HK-2 (cell line): Measurements from ENCODE around the gene CRYBG1.
"Not testable (repeated sequence)": the region's sequence is repeated elsewhere in the genome, so short reads cannot be mapped to it uniquely, and the experiment has no call there.

Experiments
- DNase-seq: peaks from one replicate; pipeline ENCODE4 v3.0.0-alpha.2; 2018; ENCODE audit not compliant: unreplicated experiment

Gene CRYBG1

DNA sequence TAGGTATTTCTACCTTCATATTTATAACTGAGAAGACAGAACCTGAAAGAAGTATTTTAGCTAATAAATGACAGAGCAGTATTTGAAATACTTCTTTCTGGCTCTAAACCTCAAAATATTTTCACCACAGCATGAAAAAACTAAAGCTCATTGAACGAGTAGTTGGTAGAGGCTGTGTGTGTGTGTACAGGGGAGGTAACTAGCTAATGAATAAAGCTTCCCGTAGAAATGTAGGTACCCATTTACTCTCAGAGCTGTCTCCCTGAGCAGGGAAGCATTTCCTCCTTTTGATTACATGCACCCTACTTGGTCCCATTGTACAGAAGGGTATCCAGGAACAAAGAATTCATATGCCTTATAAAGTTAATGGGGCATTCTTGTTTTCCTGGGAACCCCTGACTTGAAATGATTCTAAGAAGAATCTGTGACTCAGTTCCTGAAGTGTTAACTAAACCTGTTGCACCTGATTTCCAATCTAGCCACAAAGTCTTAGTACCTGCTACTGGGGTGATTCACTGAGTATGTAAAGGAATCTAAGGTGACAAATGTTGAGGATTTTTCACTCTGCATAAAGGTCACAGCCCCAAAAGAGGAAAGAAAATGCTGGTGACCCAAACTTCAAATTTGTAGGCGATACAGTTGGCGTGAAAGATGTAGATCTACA is 12.5 kb downstream of the CRYBG1 start:
- DNase-seq: no peak

- DNase-seq: no peak
Observed at GRCh38 chr6:106373502-106374239, 13.2 kb downstream of the CRYBG1 start.

DNA sequence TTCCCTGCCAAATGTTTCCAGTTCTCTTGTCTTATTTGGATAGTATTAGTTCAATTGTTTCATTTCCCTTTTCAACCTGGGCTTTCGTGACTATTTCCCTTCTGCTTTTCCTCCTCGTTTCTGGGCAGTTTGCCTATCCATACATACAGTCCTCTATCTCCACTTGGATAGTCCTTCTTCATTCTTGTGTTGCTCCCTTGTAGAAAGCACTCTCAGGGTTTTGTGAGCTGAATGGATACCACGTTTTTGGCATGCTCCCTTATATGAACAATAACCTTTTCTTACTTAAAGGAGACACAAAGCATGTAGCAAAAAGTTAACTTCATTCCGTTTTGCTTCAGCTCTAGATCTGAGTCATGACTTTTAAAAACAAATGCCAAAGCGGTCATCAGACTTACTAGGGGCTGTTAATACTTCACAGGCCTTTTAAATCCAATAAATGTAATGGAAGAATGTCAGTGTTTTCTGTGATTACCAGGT is 16.6 kb downstream of the CRYBG1 start:
- no peak for DNase-seq

- no peak for DNase-seq
Observed at GRCh38 chr6:106379951-106380350, 19.4 kb downstream of the CRYBG1 start.

GRCh38 chr6:106380407-106380806 is 19.9 kb downstream of the CRYBG1 start:
- DNase-seq: no peak

GRCh38 chr6:106381223-106381622 is 20.7 kb downstream of the CRYBG1 start:
- DNase-seq: no peak

GRCh38 chr6:106381881-106382280 is 21.4 kb downstream of the CRYBG1 start:
- DNase-seq: no peak

DNA sequence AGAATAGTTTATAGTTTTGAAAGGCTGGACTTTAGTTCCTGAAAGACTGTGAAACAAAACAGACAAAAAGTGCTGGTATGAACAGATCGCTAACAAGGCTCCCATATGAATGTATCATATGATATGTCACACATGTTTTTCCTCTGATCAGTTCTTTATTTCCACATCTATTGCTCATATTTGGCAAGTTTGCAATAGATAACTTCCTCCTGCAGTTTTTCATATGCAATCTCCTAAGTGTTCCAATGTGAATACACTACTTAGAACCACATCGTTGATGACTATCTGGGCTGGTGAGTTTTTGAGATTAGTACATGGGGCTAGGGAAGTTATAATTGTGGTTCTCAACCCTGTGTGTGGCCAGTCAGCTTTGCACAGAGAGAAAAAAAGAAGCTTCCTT is 23.1 kb downstream of the CRYBG1 start:
- DNase-seq: no peak

DNA sequence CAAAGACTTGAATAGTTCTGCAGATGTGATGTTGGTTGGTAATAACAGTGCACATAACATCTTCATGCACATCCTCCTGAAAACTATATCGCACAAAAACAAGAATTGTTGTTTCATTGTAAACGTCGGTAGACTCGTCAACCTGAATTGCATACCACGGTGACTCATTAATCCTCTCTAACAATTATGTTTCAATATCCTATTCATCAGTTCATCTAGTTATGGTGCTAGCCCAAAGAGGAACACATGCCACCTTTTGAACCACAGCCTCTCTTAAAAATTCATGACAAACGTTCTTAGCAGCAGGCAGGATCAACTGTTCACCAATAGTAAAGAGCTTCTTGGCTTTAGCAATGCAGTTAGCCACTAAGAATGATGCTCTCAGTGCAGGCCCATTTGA is 25.0 kb downstream of the CRYBG1 start:
- no peak for DNase-seq

GRCh38 chr6:106387875-106388274 is 27.4 kb downstream of the CRYBG1 start:
- no peak for DNase-seq

GRCh38 chr6:106390088-106390487 is 29.6 kb downstream of the CRYBG1 start:
- DNase-seq: no peak

GRCh38 chr6:106396426-106397220 is 36.1 kb downstream of the CRYBG1 start:
- no peak for DNase-seq

- no peak for DNase-seq
Observed at GRCh38 chr6:106397431-106397830, 36.9 kb downstream of the CRYBG1 start.

DNA sequence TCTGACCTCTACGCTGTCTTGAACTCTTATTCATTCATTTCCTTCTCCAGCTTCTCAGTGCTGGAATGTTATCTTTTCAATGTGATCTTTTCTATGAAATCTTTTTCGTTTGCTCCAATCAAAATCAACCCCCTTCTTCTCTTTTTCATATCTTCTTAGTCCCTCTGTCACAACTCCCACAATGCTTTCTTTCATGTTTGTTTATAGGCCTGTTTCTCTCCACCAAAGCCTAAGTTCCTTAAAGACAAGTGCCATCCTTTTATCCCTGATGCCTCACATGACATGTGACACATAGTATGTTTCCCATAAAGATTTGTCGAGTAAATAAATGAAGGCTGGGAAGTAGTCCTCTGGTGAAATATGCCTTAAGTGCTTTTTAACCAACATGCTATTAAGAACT is 38.1 kb downstream of the CRYBG1 start:
- DNase-seq: no peak

GRCh38 chr6:106405044-106405443 is 44.5 kb downstream of the CRYBG1 start:
- DNase-seq: not testable (repeated sequence)

DNA sequence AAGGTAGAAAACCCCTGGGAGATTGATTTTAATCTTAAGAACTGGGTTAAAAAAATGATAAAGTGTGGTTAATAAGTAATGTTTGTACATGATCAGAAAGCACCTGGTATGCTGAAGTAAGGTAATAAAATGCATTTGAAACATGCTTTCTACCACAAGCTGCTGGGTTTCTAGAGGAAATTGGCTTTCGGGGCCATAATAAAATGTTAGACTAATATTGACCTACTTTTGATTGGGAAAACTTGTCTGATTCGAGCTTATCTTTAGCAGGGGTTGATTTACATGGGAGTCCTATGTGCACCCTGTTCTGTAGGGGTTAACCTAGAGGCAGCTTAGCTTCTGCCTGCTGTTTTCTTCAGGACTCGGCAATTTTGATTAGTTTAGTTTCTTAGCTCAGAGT is 50.5 kb downstream of the CRYBG1 start:
- no peak for DNase-seq

DNA sequence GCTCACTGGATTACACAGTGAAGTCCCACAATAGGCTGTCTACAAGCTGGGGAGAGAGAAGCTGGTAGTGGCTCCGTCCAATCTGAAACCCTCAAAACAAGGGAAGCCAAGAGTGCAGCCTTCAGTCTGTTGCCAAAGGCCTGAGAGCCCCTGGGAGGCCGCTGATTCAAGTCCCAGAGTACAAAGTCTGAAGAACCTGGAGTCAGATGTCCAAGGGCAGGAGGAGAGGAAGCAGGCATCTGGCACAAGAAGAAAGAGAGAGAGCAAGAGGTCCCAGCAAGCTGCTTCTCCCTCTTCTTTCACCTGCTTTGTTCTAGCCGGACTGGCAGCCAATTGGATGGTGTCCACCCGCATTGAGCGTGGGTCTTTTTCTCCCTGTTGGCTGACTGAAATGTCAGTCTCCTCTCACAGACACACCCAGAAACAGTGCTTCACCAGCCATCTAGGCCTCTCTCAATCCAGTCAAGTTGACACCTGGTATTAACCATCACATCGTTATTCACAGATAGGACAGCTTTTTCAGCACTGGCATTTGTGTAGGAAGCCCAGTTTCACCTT is 51.2 kb downstream of the CRYBG1 start:
- no peak for DNase-seq

DNA sequence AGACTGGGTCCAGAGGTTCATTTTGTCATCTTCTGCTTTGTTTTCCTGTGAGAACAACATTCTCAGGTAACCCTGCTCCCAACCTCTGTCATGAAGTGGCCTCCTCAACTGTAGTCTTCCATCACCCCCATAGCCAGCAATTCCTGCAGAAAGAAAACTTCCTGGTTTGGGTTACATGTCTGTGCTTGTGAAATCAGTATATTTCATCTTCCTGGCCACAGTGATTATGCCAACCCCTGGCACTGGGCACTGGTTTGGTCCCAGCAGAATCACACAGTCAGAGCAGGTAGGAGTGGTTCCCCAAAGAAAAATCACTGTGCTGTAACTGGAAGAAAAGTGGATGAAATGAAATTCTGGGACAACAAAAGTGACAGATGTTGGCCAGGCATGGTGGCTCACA is 52.5 kb downstream of the CRYBG1 start:
- no peak for DNase-seq

- DNase-seq: no peak
Observed at GRCh38 chr6:106413722-106414121, 53.2 kb downstream of the CRYBG1 start.

GRCh38 chr6:106415921-106416320 is 55.4 kb downstream of the CRYBG1 start:
- no peak for DNase-seq

GRCh38 chr6:106417572-106418147 is 57.1 kb downstream of the CRYBG1 start:
- DNase-seq: no peak
